Smooth muscle cell (in vitro differentiated cells): ENCODE measurements around the gene ATP5F1E. TPM values are rescaled to one million over a fixed set of nuclear protein-coding genes. Genes with fewer than 3 reads are reported as not detected.

Experiments used
- DNase-seq: peaks from one replicate; lab custom pipeline; 2025; ENCODE audit not compliant: unreplicated experiment; lab: John Stamatoyannopoulos, UW
- H2AFZ ChIP-seq: fragments of 200-600 bp; sonication (generic); 2 replicates; pipeline ENCODE4 v1.6.0; 2016; ENCODE audit warnings: antibody characterized with exemption, low read depth, mild to moderate bottlenecking
- H3F3A ChIP-seq: fragments of 200-600 bp; sonication (generic); 2 replicates; pipeline ENCODE4 v1.6.0; 2017; ENCODE audit warnings: antibody characterized with exemption, low read depth
- H3K27ac ChIP-seq: fragments of 200-600 bp; sonication (generic); 2 replicates; pipeline ENCODE4 v1.5.1; 2016; ENCODE audit warnings: low read depth, mild to moderate bottlenecking
- H3K27me3 ChIP-seq: fragments of 200-600 bp; sonication (generic); 2 replicates; pipeline ENCODE4 v1.6.1; 2016; ENCODE audit warnings: low read depth, mild to moderate bottlenecking
- H3K36me3 ChIP-seq: fragments of 200-600 bp; sonication (generic); 2 replicates; pipeline ENCODE4 v1.5.1; 2016; ENCODE audit warnings: low read depth
- H3K4me1 ChIP-seq: fragments of 200-600 bp; sonication (generic); 2 replicates; pipeline ENCODE4 v1.5.1; 2016; ENCODE audit warnings: low read depth
- H3K4me2 ChIP-seq: fragments of 200-600 bp; sonication (generic); 2 replicates; pipeline ENCODE4 v1.6.0; 2016; ENCODE audit warnings: mild to moderate bottlenecking
- H3K4me3 ChIP-seq: fragments of 200-600 bp; sonication (generic); 2 replicates; pipeline ENCODE4 v1.5.1; 2016; ENCODE audit warnings: mild to moderate bottlenecking
- H3K79me2 ChIP-seq: fragments of 200-600 bp; sonication (generic); 2 replicates; pipeline ENCODE4 v1.6.0; 2016; ENCODE audit warnings: low read depth, mild to moderate bottlenecking
- H3K9ac ChIP-seq: fragments of 200-600 bp; sonication (generic); 2 replicates; pipeline ENCODE4 v1.6.0; 2016; ENCODE audit warnings: low read depth
- H3K9me3 ChIP-seq: fragments of 200-600 bp; sonication (generic); replicated peaks from 2 replicates; pipeline ENCODE4 v1.5.1; 2016; ENCODE audit warnings: low read depth
- H4K20me1 ChIP-seq: fragments of 200-600 bp; sonication (generic); 2 replicates; pipeline ENCODE4 v1.6.0; 2016; ENCODE audit warnings: low read depth
- WGBS: methylation state at CpG from one replicate; pipeline ENCODE4 v1.1.7; 2016; ENCODE audit warnings: low lambda C conversion rate; 5-methylcytosine and 5-hydroxymethylcytosine counted together
- polyA plus RNA-seq: library from polyadenylated mRNA; unstranded; fragments of >200 nt; fragmentation: Nextera tagmentation; extraction: Ambion mirVana; gene quantifications from 2 replicates; pipeline ENCODE4 v1.2.1, GENCODE V29; 2016
- total RNA-seq: library from RNA; depleted of rRNA; stranded (reverse); fragments of >200 nt; gene quantifications from 2 replicates; pipeline ENCODE4 v1.2.3, GENCODE V29; 2014
- TF ChIP-seq, protein P1 (sequence below): fragments of 200-600 bp; sonication (generic); IDR thresholded peaks from 2 replicates; pipeline ENCODE4 v1.5.1; 2017; ENCODE audit warnings: borderline replicate concordance, mild to moderate bottlenecking, antibody characterized with exemption; ENCODE audit not compliant: insufficient read depth, poor library complexity, severe bottlenecking

The ATP5F1E gene
- total and polyA plus RNA-seq, 2 experiments from 2014 or later, result 48.6 to 265 TPM

DNA sequence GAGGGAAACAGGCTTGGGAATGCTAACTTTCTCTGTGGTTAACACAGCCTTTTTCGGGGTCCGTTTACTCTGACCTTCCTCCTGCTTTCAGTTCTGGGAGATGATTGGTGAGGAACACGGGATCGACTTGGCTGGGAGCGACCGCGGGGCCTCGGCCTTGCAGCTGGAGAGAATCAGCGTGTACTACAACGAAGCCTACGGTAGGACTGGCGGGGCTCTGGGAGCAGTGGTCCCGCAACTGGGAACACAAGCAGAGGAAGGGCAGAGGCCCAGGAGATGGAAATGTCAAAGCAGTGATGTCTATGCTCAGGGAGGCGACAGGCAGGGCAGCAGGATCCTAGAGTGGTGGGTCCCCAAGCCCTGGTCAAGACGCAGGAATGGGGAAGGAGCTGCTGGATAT, 9.4 kb downstream of the ATP5F1E start:
- H3K9ac ChIP-seq, result no peak overlapping the region
- peaks cover 35% of the 10 kb centered on the region for H3K79me2 ChIP-seq
- H3K4me2 ChIP-seq, result no peak overlapping the region
- WGBS, result 98% methylated on average over 15 of the region's 15 CpGs
- TF ChIP-seq, protein P1, sequence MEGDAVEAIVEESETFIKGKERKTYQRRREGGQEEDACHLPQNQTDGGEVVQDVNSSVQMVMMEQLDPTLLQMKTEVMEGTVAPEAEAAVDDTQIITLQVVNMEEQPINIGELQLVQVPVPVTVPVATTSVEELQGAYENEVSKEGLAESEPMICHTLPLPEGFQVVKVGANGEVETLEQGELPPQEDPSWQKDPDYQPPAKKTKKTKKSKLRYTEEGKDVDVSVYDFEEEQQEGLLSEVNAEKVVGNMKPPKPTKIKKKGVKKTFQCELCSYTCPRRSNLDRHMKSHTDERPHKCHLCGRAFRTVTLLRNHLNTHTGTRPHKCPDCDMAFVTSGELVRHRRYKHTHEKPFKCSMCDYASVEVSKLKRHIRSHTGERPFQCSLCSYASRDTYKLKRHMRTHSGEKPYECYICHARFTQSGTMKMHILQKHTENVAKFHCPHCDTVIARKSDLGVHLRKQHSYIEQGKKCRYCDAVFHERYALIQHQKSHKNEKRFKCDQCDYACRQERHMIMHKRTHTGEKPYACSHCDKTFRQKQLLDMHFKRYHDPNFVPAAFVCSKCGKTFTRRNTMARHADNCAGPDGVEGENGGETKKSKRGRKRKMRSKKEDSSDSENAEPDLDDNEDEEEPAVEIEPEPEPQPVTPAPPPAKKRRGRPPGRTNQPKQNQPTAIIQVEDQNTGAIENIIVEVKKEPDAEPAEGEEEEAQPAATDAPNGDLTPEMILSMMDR, result no peak
- no peak overlapping the region for H2AFZ ChIP-seq
- no peaks in the 10 kb centered on the region for H3K9me3 ChIP-seq
- H3K27me3 ChIP-seq, result no peaks in the 10 kb centered on the region
- no peak overlapping the region for H3K4me3 ChIP-seq
- no peak overlapping the region for H3K27ac ChIP-seq
- H3F3A ChIP-seq, result peaks cover 6% of the 10 kb centered on the region
- H3K4me1 ChIP-seq, result no peaks in the 10 kb centered on the region
- H4K20me1 ChIP-seq, result peaks cover 57% of the 10 kb centered on the region
- no peak for DNase-seq
- H3K36me3 ChIP-seq, result peaks cover 3% of the 10 kb centered on the region

DNA sequence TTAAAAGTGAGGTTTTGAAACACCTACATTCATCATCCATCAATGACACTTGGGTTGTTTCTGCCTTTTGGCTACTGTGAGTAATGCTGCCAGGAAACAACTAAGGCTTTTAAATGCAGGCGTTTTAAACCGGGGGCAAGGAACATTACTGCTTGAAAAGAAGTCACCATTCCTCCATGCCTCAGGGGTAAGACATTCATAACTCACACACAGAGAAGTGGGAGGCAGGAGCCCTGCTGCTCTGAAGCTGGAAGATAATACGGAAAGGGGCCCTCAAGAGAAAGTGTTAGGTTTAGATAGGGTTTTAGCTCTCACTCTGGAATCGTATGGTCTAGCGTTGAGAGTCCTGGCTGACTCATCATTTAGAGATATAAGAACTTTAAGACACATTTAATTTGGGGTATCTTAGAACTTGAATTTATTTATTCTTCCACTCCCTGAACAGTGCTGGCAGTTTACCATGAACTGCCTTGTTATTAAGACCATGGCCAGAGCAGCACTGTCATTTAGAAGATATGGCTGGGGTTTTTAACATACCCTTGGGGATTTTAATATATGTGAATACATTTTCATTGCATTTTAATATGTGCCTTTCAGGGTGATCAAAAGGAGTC, 11.1 kb downstream of the ATP5F1E start:
- Histone ChIP-seq H3K36me3 (peaks cover 2% of the 10 kb centered on the region), H3K4me2 (peak overlapping the region; percentile 54), H3F3A (peaks cover 6% of the 10 kb centered on the region), H3K4me1 (no peaks in the 10 kb centered on the region), H3K9me3 (no peaks in the 10 kb centered on the region), H3K27me3 (no peaks in the 10 kb centered on the region), H2AFZ (no peak overlapping the region), H3K79me2 (peaks cover 18% of the 10 kb centered on the region), H3K9ac (no peak overlapping the region), H3K4me3 (no peak overlapping the region), H3K27ac (peak overlapping the region; percentile 85), H4K20me1 (peaks cover 40% of the 10 kb centered on the region)
- WGBS, result 0% methylated on average over 5 of the region's 5 CpGs
- TF ChIP-seq, protein P1, result no peak
- DNase-seq, result no peak

DNA sequence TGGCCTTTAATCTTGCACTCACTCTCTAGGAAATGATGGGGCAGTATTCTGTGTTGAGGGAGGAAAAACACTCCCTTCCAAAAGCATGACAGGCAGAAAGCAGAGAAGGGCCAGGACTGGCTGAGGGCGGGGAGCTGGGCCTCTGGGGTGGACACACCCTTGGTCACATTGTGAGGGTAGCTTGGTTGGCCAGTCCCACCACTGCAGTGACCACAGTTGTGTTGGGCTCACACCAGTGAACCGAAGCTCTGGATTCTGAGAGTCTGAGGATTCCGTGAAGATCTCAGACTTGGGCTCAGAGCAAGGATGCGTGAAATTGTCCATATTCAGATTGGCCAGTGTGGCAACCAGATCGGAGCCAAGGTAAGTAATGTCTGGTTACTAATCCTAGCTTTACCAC, 12.9 kb downstream of the ATP5F1E start, which contains the start of gene TUBB1:
Gene TUBB1, plus strand, starts transcription at position 213 of the 400 bp plus-strand sequence. Its CDS starts 94 bp downstream, at position 307.
- Histone ChIP-seq H3K4me2 (no peak within 1 kb of the TSS), H4K20me1 (peaks cover 23% of the 10 kb centered on the region), H3K9ac (no peak within 1 kb of the TSS), H3K27me3 (no peaks in the 10 kb centered on the region), H3F3A (peaks cover 6% of the 10 kb centered on the region), H3K79me2 (peaks cover 6% of the 10 kb centered on the region), H3K27ac (no peak within 1 kb of the TSS), H3K36me3 (no peaks in the 10 kb centered on the region), H2AFZ (no peak within 1 kb of the TSS), H3K4me3 (no peak within 1 kb of the TSS), H3K4me1 (no peaks in the 10 kb centered on the region), H3K9me3 (no peaks in the 10 kb centered on the region)
- TF ChIP-seq, protein P1, result no peak
- 94% methylated on average over 5 of the region's 5 CpGs for WGBS
- no peak for DNase-seq

DNA sequence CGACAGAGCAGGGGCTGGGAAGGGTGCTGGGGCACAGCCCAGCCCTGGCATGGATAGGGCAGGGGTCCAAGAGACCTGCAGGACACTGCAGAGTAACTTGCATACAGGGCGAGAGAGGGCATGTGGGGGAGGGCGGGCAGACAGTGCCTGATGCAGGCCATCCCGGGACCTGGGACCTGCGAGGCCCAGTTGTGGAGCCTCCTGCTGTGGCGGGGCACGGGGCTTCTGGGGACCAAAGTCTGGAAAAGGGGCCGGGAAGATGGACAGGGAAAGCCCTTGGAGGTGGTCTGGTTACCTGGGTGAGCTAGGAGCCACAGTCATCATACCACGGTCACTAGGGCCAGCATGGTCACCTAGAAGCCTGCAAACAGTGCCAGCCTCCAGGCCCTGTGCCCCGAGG, 13.3 kb downstream of the ATP5F1E start:
- TF ChIP-seq, protein P1, result no peak
- Histone ChIP-seq H4K20me1 (peaks cover 19% of the 10 kb centered on the region), H3K9ac (no peak overlapping the region), H3K4me2 (no peak overlapping the region), H3K4me3 (no peak overlapping the region), H3K36me3 (no peaks in the 10 kb centered on the region), H3K9me3 (no peaks in the 10 kb centered on the region), H3K79me2 (peaks cover 6% of the 10 kb centered on the region), H3F3A (peaks cover 6% of the 10 kb centered on the region), H2AFZ (no peak overlapping the region), H3K27ac (no peak overlapping the region), H3K27me3 (no peaks in the 10 kb centered on the region), H3K4me1 (no peaks in the 10 kb centered on the region)
- 100% methylated on average over 10 of the region's 10 CpGs for whole genome bisulfite sequencing
- DNase-seq, result no peak
